ENCODE data around the gene AK1. TPM values are rescaled to one million over a fixed set of nuclear protein-coding genes. Genes with fewer than 3 reads are reported as not detected.

AK1 gene
- total and polyA plus RNA-seq, 9 of the 15 experiments (the other 6 are each of a cell fraction or from before 2014, with no cell fraction given), result 10.1 to 71.8 (median 39.0) TPM

DNA sequence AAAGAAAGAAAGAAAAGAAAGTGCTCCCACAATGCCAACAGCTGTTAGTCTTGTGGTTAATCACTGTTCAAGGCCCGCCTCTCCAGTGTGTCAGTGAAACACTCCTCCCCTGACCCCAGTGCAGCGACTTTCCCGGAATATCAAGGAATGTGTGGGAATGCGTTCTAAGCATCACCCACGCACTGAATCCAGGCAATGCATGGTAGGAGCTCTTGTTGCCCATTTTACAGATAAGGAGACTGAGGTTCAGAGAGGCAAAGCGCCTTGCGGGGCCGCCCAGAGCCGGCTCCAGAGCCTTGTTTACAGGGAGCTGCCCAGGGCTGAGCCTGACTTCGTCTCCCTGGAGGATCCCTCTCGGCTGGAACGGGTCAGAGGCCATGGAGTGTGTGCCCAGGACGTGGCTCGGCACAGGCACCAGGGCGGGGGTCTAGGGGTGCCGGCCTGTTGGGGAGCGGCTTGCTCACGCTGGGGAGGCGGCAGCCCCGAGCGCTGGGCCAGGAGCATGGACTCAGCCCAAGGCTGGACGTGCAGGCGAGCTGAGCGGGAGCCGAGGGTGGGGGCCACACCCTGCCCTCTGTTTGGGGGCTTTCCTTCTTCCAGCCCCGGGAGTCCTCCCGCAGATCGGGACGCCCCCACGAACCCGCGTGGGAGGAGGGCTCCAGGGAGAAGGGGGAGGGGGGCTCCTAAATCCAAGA lies 21.1 kb upstream of the AK1 start (continued):
- TF ChIP-seq, protein P1, sequence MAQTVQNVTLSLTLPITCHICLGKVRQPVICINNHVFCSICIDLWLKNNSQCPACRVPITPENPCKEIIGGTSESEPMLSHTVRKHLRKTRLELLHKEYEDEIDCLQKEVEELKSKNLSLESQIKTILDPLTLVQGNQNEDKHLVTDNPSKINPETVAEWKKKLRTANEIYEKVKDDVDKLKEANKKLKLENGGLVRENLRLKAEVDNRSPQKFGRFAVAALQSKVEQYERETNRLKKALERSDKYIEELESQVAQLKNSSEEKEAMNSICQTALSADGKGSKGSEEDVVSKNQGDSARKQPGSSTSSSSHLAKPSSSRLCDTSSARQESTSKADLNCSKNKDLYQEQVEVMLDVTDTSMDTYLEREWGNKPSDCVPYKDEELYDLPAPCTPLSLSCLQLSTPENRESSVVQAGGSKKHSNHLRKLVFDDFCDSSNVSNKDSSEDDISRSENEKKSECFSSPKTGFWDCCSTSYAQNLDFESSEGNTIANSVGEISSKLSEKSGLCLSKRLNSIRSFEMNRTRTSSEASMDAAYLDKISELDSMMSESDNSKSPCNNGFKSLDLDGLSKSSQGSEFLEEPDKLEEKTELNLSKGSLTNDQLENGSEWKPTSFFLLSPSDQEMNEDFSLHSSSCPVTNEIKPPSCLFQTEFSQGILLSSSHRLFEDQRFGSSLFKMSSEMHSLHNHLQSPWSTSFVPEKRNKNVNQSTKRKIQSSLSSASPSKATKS (CRISPR knock-in tag; IDR thresholded peaks at IDR 0.05), result no peak
- TF ChIP-seq YY1 (IDR thresholded peaks at IDR 0.05; ENCODE audit: borderline replicate concordance in 1 of 3, control insufficient read depth in 1 of 3, extremely low read depth in 1 of 3, insufficient read depth in 3 of 3, insufficient read length in 1 of 3, insufficient replicate concordance in 2 of 3, low read depth in 1 of 3, low read length in 2 of 3) (peak in 1 of 3 experiments; percentile 28), JUNB (CRISPR knock-in tag; conservative IDR thresholded peaks at IDR 0.05) (no peak), HDAC3 (IDR thresholded peaks at IDR 0.05; ENCODE audit: borderline replicate concordance, partially characterized antibody) (no peak), KDM4B (IDR thresholded peaks at IDR 0.05; ENCODE audit: borderline replicate concordance in 2 of 2, low read depth in 1 of 2) (no peak), FOXA3 (CRISPR knock-in tag; conservative IDR thresholded peaks at IDR 0.05 in 1 of 2, IDR thresholded peaks at IDR 0.05 in 1 of 2) (peak in 1 of 2 experiments; percentile 56; a peak in 1 of 4 replicates), ELF4 (CRISPR knock-in tag; IDR thresholded peaks at IDR 0.05) (no peak), ATF7 (IDR thresholded peaks at IDR 0.05) (peak; percentile 33; the same call in 1 of the 2 replicates), TCF7 (IDR thresholded peaks at IDR 0.05; ENCODE audit: borderline replicate concordance) (no peak), RCOR1 (IDR thresholded peaks at IDR 0.05; ENCODE audit: borderline replicate concordance in 1 of 2, low read depth in 2 of 2, low read length in 2 of 2) (peak in 1 of 2 experiments; percentile 59; a peak in 1 of 4 replicates), CXXC5 (CRISPR knock-in tag; IDR thresholded peaks at IDR 0.05) (peak; percentile 40; the same call in 1 of the 2 replicates), RBM17 (IDR thresholded peaks at IDR 0.05; ENCODE audit: borderline replicate concordance, low read depth, low read length) (no peak), GTF2A2 (tag; IDR thresholded peaks at IDR 0.05) (no peak), ZNF431 (CRISPR knock-in tag; IDR thresholded peaks at IDR 0.05) (no peak)
- TF ChIP-seq, protein P2, sequence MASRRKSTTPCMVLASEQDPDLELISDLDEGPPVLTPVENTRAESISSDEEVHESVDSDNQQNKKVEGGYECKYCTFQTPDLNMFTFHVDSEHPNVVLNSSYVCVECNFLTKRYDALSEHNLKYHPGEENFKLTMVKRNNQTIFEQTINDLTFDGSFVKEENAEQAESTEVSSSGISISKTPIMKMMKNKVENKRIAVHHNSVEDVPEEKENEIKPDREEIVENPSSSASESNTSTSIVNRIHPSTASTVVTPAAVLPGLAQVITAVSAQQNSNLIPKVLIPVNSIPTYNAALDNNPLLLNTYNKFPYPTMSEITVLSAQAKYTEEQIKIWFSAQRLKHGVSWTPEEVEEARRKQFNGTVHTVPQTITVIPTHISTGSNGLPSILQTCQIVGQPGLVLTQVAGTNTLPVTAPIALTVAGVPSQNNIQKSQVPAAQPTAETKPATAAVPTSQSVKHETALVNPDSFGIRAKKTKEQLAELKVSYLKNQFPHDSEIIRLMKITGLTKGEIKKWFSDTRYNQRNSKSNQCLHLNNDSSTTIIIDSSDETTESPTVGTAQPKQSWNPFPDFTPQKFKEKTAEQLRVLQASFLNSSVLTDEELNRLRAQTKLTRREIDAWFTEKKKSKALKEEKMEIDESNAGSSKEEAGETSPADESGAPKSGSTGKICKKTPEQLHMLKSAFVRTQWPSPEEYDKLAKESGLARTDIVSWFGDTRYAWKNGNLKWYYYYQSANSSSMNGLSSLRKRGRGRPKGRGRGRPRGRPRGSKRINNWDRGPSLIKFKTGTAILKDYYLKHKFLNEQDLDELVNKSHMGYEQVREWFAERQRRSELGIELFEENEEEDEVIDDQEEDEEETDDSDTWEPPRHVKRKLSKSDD (conservative IDR thresholded peaks at IDR 0.05; ENCODE audit: low read length), result no peak
- TF ChIP-seq, protein P3, sequence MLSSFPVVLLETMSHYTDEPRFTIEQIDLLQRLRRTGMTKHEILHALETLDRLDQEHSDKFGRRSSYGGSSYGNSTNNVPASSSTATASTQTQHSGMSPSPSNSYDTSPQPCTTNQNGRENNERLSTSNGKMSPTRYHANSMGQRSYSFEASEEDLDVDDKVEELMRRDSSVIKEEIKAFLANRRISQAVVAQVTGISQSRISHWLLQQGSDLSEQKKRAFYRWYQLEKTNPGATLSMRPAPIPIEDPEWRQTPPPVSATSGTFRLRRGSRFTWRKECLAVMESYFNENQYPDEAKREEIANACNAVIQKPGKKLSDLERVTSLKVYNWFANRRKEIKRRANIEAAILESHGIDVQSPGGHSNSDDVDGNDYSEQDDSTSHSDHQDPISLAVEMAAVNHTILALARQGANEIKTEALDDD (IDR thresholded peaks at IDR 0.05), result no peak
